ENCODE measurements around the gene DACH1. TPM values are rescaled to one million over a fixed set of nuclear protein-coding genes. Genes with fewer than 3 reads are reported as not detected.

DACH1 gene
- total RNA-seq, 1 experiment from 2014 or later: not detected

GRCh38 chr13:71865874-71866334, 1.1 kb downstream of the DACH1 start:
- no TSS peak for BruUV-seq (replicated peaks)
- CTCF ChIA-PET: no interaction called here
- peak overlapping the region; percentile 89 for H3K4me2 ChIP-seq (ENCODE audit: low read length)

GRCh38 chr13:71864986-71865873, 1.8 kb downstream of the DACH1 start:
- TF ChIP-seq CTCF (conservative IDR thresholded peaks at IDR 0.05; ENCODE audit: low read depth, low read length) (no peak), EZH2phosphoT487 (IDR thresholded peaks at IDR 0.05; ENCODE audit: borderline replicate concordance, low read length) (no peak), EZH2 (IDR thresholded peaks at IDR 0.05; ENCODE audit: low read length, unreplicated experiment) (no peak)
- no peaks in the 10 kb centered on the region for H3K36me3 ChIP-seq (ENCODE audit: low read depth, low read length)
- POLR2A ChIA-PET (ENCODE audit: unreplicated experiment): no interaction called here
- no peak overlapping the region for H3K9ac ChIP-seq (ENCODE audit: low read length)
- ATAC-seq (0 out of 2 replicates have a peak, but pooled peaks have one; percentile 3), DNase-seq (no peak)
- H3K27ac ChIP-seq (ENCODE audit: low read length): no peak overlapping the region
- CTCF ChIA-PET: no interaction called here
- H3K79me2 ChIP-seq (ENCODE audit: low read length): no peaks in the 10 kb centered on the region
- no peaks in the 10 kb centered on the region for H4K20me1 ChIP-seq (ENCODE audit: low read length)
- peak overlapping the region; percentile 89 for H3K4me2 ChIP-seq (ENCODE audit: low read length)
- H3K9me2 ChIP-seq (replicated peaks; ENCODE audit: low read length): no peaks in the 10 kb centered on the region
- peak overlapping the region; percentile 51; the same call in 1 of the 2 replicates for H3K4me3 ChIP-seq (ENCODE audit: low read length)
- no TSS peak for BruUV-seq (replicated peaks)
- no peaks in the 10 kb centered on the region for H3K4me1 ChIP-seq (ENCODE audit: insufficient read depth, low read length)
- intact Hi-C loops (cut with micrococcal nuclease): loop anchor here (10.0 kb wide), 2 partner anchors 200 to 330 kb away; no protein-coding TSS in a partner anchor
- peak overlapping the region; percentile 45; the same call in 1 of the 2 replicates for H2AFZ ChIP-seq (ENCODE audit: low read length)
- no peaks in the 10 kb centered on the region for H3K9me3 ChIP-seq (ENCODE audit: low read length)
- H3F3A ChIP-seq (ENCODE audit: low read length, unreplicated experiment): no peaks in the 10 kb centered on the region
- H3K27me3 ChIP-seq (ENCODE audit: low read length): peaks cover 74% of the 10 kb centered on the region

More at GRCh38 chr13:71865874-71866334, 1.1 kb downstream of the DACH1 start:
- H3K27me3 ChIP-seq (ENCODE audit: low read length): peaks cover 74% of the 10 kb centered on the region
- no peaks in the 10 kb centered on the region for H3F3A ChIP-seq (ENCODE audit: low read length, unreplicated experiment)
- no peaks in the 10 kb centered on the region for H3K79me2 ChIP-seq (ENCODE audit: low read length)
- no peak for DNase-seq
- H3K9me3 ChIP-seq (ENCODE audit: low read length): no peaks in the 10 kb centered on the region
- peak overlapping the region; percentile 51 for H3K4me3 ChIP-seq (ENCODE audit: low read length)
- no peak overlapping the region for H3K9ac ChIP-seq (ENCODE audit: low read length)
- ATAC-seq: no peak
- no peaks in the 10 kb centered on the region for H3K4me1 ChIP-seq (ENCODE audit: insufficient read depth, low read length)
- H2AFZ ChIP-seq (ENCODE audit: low read length): peak overlapping the region; percentile 45; the same call in 1 of the 2 replicates
- no peaks in the 10 kb centered on the region for H3K36me3 ChIP-seq (ENCODE audit: low read depth, low read length)
- H3K27ac ChIP-seq (ENCODE audit: low read length): no peak overlapping the region
- no peaks in the 10 kb centered on the region for H3K9me2 ChIP-seq (replicated peaks; ENCODE audit: low read length)
- POLR2A ChIA-PET (ENCODE audit: unreplicated experiment): interaction anchor here (0.5 kb wide), 1 partner anchor 202 kb away, joined by 3 read pairs; no protein-coding TSS in a partner anchor
- intact Hi-C loops (cut with micrococcal nuclease): loop anchor here (10.0 kb wide), 2 partner anchors 201 to 329 kb away; no protein-coding TSS in a partner anchor
- no peaks in the 10 kb centered on the region for H4K20me1 ChIP-seq (ENCODE audit: low read length)
- no peak for TF ChIP-seq CTCF (conservative IDR thresholded peaks at IDR 0.05; ENCODE audit: low read depth, low read length)

Measured in PC-3 (cell line).